H1 (cell line): ENCODE data around the gene ASB8. TPM values are rescaled to one million over a fixed set of nuclear protein-coding genes. Genes with fewer than 3 reads are reported as not detected.
A peak's percentile ranks its signal among the peaks of the same experiment; 100 is the strongest.
"Not testable (repeated sequence)": the region's sequence is repeated elsewhere in the genome, so short reads cannot be mapped to it uniquely, and the experiment has no call there.

Experiments used
- CTCF ChIA-PET: fragments of 300-600 bp; sonication (Branson Sonifier 250); formaldehyde crosslinking; loops from one replicate; lab custom pipeline; 2021; ENCODE audit not compliant: partially characterized antibody; lab: Charles Lee
- POLR2A ChIA-PET: fragments of 300-600 bp; sonication (Branson Sonifier 250); formaldehyde crosslinking; loops from one replicate; lab custom pipeline; 2021; ENCODE audit warnings: inconsistent platforms; ENCODE audit not compliant: partially characterized antibody; lab: Charles Lee
- DNase-seq, 2 experiments: peaks; one replicate each; pipeline versions ENCODE4 v3.0.0 to v3.0.0-alpha.2; 2010 to 2022; ENCODE audit warnings: low spot score in 2 of 2, low read depth in 1 of 2, mixed read lengths in 1 of 2
- FAIRE-seq: peaks from 2 replicates; lab custom pipeline; 2011; peaks lifted over from hg19 to GRCh38; lab: Jason Lieb, UNC
- H2AFZ ChIP-seq: 2 replicates; pipeline ENCODE4 v1.8.1; 2012; ENCODE audit warnings: low read length, inconsistent platforms
- H2AK5ac ChIP-seq: 2 replicates; pipeline ENCODE4 v1.6.1; 2013; ENCODE audit warnings: low read depth, low read length
- H2BK120ac ChIP-seq: replicated peaks from 2 replicates; pipeline ENCODE3; 2013; ENCODE audit warnings: low read depth, low read length, inconsistent platforms
- H2BK12ac ChIP-seq: 2 replicates; pipeline ENCODE4 v1.6.1; 2013; ENCODE audit warnings: low read depth, low read length
- H2BK15ac ChIP-seq: 2 replicates; pipeline ENCODE4 v1.6.1; 2013; ENCODE audit warnings: low read length
- H2BK20ac ChIP-seq: 2 replicates; pipeline ENCODE4 v1.6.1; 2013; ENCODE audit warnings: low read length
- H2BK5ac ChIP-seq: 2 replicates; pipeline ENCODE4 v1.6.1; 2013; ENCODE audit warnings: low read depth, low read length
- H3K14ac ChIP-seq: 2 replicates; pipeline ENCODE4 v1.6.1; 2013; ENCODE audit warnings: inconsistent platforms; ENCODE audit not compliant: insufficient read length
- H3K18ac ChIP-seq: 2 replicates; pipeline ENCODE4 v1.6.1; 2013; ENCODE audit warnings: low read length; ENCODE audit errors: extremely low read depth
- H3K23ac ChIP-seq: 2 replicates; pipeline ENCODE4 v1.6.1; 2013; ENCODE audit warnings: inconsistent platforms; ENCODE audit not compliant: insufficient read length
- H3K23me2 ChIP-seq: 2 replicates; pipeline ENCODE4 v1.6.1; 2013; ENCODE audit warnings: low read depth, low read length
- H3K27ac ChIP-seq: 2 replicates; pipeline ENCODE4 v1.6.1; 2011; ENCODE audit warnings: low read depth, low read length, inconsistent platforms
- H3K27me3 ChIP-seq, 4 experiments: replicated peaks in 1 of 4; 1 replicate in 1 of 4; 2 replicates in 3 of 4; pipeline versions ENCODE4 v1.6.1 to v1.8.1; 2011 to 2013; ENCODE audit warnings: low read length in 3 of 4, mild to moderate bottlenecking in 3 of 4, inconsistent platforms in 2 of 4, mixed read lengths in 2 of 4, moderate library complexity in 1 of 4; ENCODE audit not compliant: control insufficient read depth in 3 of 4, insufficient read depth in 3 of 4; ENCODE audit errors: extremely low read depth in 1 of 4
- H3K36me3 ChIP-seq, 4 experiments: 2 replicates each; pipeline versions ENCODE4 v1.6.1 to v1.8.1; 2011 to 2013; ENCODE audit warnings: mild to moderate bottlenecking in 4 of 4, low read length in 3 of 4, moderate library complexity in 2 of 4, control low read depth in 1 of 4, inconsistent platforms in 1 of 4; ENCODE audit not compliant: insufficient read depth in 4 of 4, control insufficient read depth in 2 of 4
- H3K4ac ChIP-seq: replicated peaks from 2 replicates; pipeline ENCODE3; 2013; ENCODE audit warnings: low read length, low read depth, mixed read lengths, inconsistent platforms; ENCODE audit not compliant: insufficient read length
- H3K4me1 ChIP-seq, 4 experiments: replicated peaks in 1 of 4; 1 replicate in 1 of 4; 2 replicates in 3 of 4; pipeline versions ENCODE4 v1.6.1 to v1.8.1; 2011 to 2013; ENCODE audit warnings: low read length in 3 of 4, inconsistent platforms in 2 of 4, mixed read lengths in 1 of 4; ENCODE audit not compliant: insufficient read depth in 4 of 4, control insufficient read depth in 3 of 4
- H3K4me2 ChIP-seq, 2 experiments: 2 replicates each; pipeline versions ENCODE4 v1.6.1 to v1.8.1; 2011 to 2013; ENCODE audit warnings: low read depth in 2 of 2, low read length in 2 of 2, control low read depth in 1 of 2, inconsistent platforms in 1 of 2, mild to moderate bottlenecking in 1 of 2; ENCODE audit not compliant: insufficient read depth in 1 of 2
- H3K4me3 ChIP-seq, 4 experiments: fragments of 200-600, 300-600 bp in 1 of 4; sonication (generic), shearing (Covaris generic), sonication (Bioruptor Twin) in 1 of 4; 2 replicates each; pipeline versions ENCODE4 v1.5.1 to v1.8.1; 2011 to 2016; ENCODE audit warnings: low read length in 4 of 4, low read depth in 3 of 4, control low read depth in 2 of 4, inconsistent platforms in 2 of 4, mild to moderate bottlenecking in 2 of 4, mixed read lengths in 1 of 4, moderate library complexity in 1 of 4; ENCODE audit not compliant: insufficient read depth in 2 of 4; ENCODE audit errors: extremely low read depth in 1 of 4
- H3K56ac ChIP-seq: replicated peaks from 2 replicates; pipeline ENCODE3; 2013; ENCODE audit warnings: low read depth, mild to moderate bottlenecking, mixed read lengths, low read length, inconsistent platforms; ENCODE audit not compliant: insufficient read length
- H3K79me1 ChIP-seq: 2 replicates; pipeline ENCODE4 v1.6.1; 2013; ENCODE audit warnings: low read depth, low read length, control low read depth
- H3K79me2 ChIP-seq, 2 experiments: 2 replicates each; pipeline versions ENCODE4 v1.6.1 to v1.8.1; 2012 to 2013; ENCODE audit warnings: low read length in 2 of 2, mild to moderate bottlenecking in 2 of 2, inconsistent platforms in 1 of 2; ENCODE audit not compliant: insufficient read depth in 2 of 2, control insufficient read depth in 1 of 2
- H3K9ac ChIP-seq, 4 experiments: replicated peaks in 1 of 4; 1 replicate in 1 of 4; 2 replicates in 3 of 4; pipeline versions ENCODE4 v1.6.1 to v1.8.1; 2011 to 2013; ENCODE audit warnings: low read depth in 3 of 4, low read length in 3 of 4, control low read depth in 2 of 4, mild to moderate bottlenecking in 2 of 4, moderate library complexity in 2 of 4, inconsistent platforms in 1 of 4; ENCODE audit errors: extremely low read depth in 1 of 4
- H3K9me3 ChIP-seq, 2 experiments: 2 replicates each; pipeline versions ENCODE4 v1.6.1 to v1.8.1; 2012 to 2013; ENCODE audit warnings: mild to moderate bottlenecking in 2 of 2, moderate library complexity in 2 of 2, control low read depth in 1 of 2, inconsistent platforms in 1 of 2, low read depth in 1 of 2, low read length in 1 of 2, mixed read lengths in 1 of 2; ENCODE audit not compliant: insufficient read depth in 2 of 2
- H4K20me1 ChIP-seq, 2 experiments: replicated peaks in 1 of 2; 2 replicates each; pipeline versions ENCODE3 to v1.8.1; 2011 to 2013; ENCODE audit warnings: inconsistent platforms in 2 of 2, low read length in 2 of 2, mild to moderate bottlenecking in 1 of 2; ENCODE audit not compliant: insufficient read depth in 2 of 2, control insufficient read depth in 1 of 2
- H4K5ac ChIP-seq: 2 replicates; pipeline ENCODE4 v1.6.1; 2013; ENCODE audit warnings: low read length, low read depth, mixed read lengths, inconsistent platforms; ENCODE audit not compliant: insufficient read length
- H4K8ac ChIP-seq: 2 replicates; pipeline ENCODE4 v1.8.0; 2013; ENCODE audit warnings: mild to moderate bottlenecking, moderate library complexity, low read length, inconsistent platforms; ENCODE audit not compliant: insufficient read depth; ENCODE audit errors: extremely low read depth
- H4K91ac ChIP-seq: replicated peaks from 2 replicates; pipeline ENCODE3; 2013; ENCODE audit warnings: low read length, mixed read lengths, inconsistent platforms; ENCODE audit not compliant: insufficient read length
- WGBS, 2 experiments: shearing (Covaris generic) in 1 of 2; methylation state at CpG; one replicate each; pipeline versions ENCODE4 v1.1.6 to v1.1.7; 2013 to 2015; ENCODE audit warnings: low lambda C conversion rate in 2 of 2, mixed read lengths in 2 of 2, inconsistent platforms in 1 of 2, low coverage in 1 of 2, missing lambda C conversion rate in 1 of 2; ENCODE audit not compliant: insufficient replicate concordance in 2 of 2, insufficient coverage in 1 of 2, insufficient read length in 1 of 2; ENCODE audit errors: extremely low coverage in 1 of 2, missing lambda C conversion rate in 1 of 2; 5-methylcytosine and 5-hydroxymethylcytosine counted together
- polyA plus RNA-seq, 7 experiments: library from polyadenylated mRNA; depleted of rRNA in 3 of 7; stranded (reverse) in 5 of 7; unstranded in 2 of 7; fragments of >200 nt in 5 of 7; fragments of 200-250 nt in 2 of 7; gene quantifications; 1 replicate in 5 of 7; 2 replicates in 1 of 7; 4 replicates in 1 of 7; pipeline versions ENCODE4 v1.2.1 to v1.2.3, GENCODE V29; 2011 to 2013; ENCODE audit warnings: missing spikeins in 2 of 7, mixed read lengths in 2 of 7
- total RNA-seq: library from RNA; stranded (reverse); fragmentation: NEBNext Ultra II Directional; extraction: Animal tissue kit (Norgen Biotek cat#: 25700); gene quantifications from 2 replicates; pipeline ENCODE4 v1.2.1, GENCODE V29; 2021

Gene ASB8
- total and polyA plus RNA-seq, 2 of the 8 experiments (the other 6 are each of a cell fraction or from before 2014, with no cell fraction given): 3.8 to 8.3 TPM

- not testable (repeated sequence) for H4K8ac ChIP-seq, H2BK120ac ChIP-seq, H3K9ac ChIP-seq, H3K9me3 ChIP-seq, H3K56ac ChIP-seq, H2AK5ac ChIP-seq, H3K18ac ChIP-seq, H2AFZ ChIP-seq, H3K36me3 ChIP-seq, DNase-seq, H4K5ac ChIP-seq, H4K91ac ChIP-seq, H2BK15ac ChIP-seq, FAIRE-seq, H3K79me1 ChIP-seq, H3K23me2 ChIP-seq, H2BK20ac ChIP-seq, H3K14ac ChIP-seq, H3K27ac ChIP-seq, H3K4me3 ChIP-seq, H2BK5ac ChIP-seq, H4K20me1 ChIP-seq, H3K79me2 ChIP-seq, H2BK12ac ChIP-seq, H3K27me3 ChIP-seq, H3K23ac ChIP-seq, H3K4ac ChIP-seq, H3K4me1 ChIP-seq
- ChIA-PET POLR2A (interaction anchor here (0.6 to 3.1 kb wide), 6 partner anchors 12 to 36 kb away, joined by 3 to 12 read pairs (median 4); partner anchors contain the start of gene PFKM), CTCF (interaction anchor here (0.8 to 1.8 kb wide), 5 partner anchors 8 to 245 kb away, joined by 3 to 5 read pairs (median 3); no protein-coding TSS in a partner anchor)
- 96% methylated on average over 5 of the region's 5 CpGs; no CpG with 5 or more reads in 1 of the 2 experiments for WGBS, 2 experiments
- peak overlapping the region in 1 of 2 experiments; percentile 63; a peak in 1 of 4 replicates for H3K4me2 ChIP-seq
Observed at GRCh38 chr12:48155786-48156185, 1.5 kb downstream of the ASB8 start.
